HG02884 (cell line): ENCODE measurements around the gene TRAF7.
"Not testable (repeated sequence)": the region's sequence is repeated elsewhere in the genome, so short reads cannot be mapped to it uniquely, and the experiment has no call there.

Experiments used
- ATAC-seq: cut with Tn5 transposase; IDR thresholded peaks from one replicate; pipeline ENCODE4 v1.9.1; 2021; ENCODE audit warnings: mild to moderate bottlenecking, moderate library complexity; ENCODE audit not compliant: unreplicated experiment

The TRAF7 gene

GRCh38 chr16:2121853-2122252, 33.7 kb upstream of the TRAF7 start:
- ATAC-seq, result no peak

DNA sequence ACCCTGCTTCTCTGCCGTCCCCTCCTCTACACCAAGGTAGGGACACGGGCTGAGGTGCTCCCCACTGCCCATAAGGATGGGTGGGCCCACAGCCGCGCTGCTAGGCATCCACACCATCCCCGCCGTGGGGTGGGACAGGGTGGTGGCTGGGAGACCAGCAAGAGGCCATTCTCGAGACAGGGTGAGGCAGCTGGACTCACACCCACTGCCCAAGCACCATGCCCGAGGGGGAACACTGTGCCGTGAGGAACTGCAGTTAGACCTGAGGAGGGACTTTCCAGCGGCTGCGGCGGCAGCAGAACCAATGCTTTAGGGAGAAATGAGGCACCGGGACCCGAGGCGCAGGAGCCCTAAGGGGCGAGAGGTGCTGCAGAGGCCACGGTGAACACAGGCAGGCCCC, 33.2 kb upstream of the TRAF7 start:
- no peak for ATAC-seq

GRCh38 chr16:2122934-2123683, 32.5 kb upstream of the TRAF7 start:
- not testable (repeated sequence) for ATAC-seq

DNA sequence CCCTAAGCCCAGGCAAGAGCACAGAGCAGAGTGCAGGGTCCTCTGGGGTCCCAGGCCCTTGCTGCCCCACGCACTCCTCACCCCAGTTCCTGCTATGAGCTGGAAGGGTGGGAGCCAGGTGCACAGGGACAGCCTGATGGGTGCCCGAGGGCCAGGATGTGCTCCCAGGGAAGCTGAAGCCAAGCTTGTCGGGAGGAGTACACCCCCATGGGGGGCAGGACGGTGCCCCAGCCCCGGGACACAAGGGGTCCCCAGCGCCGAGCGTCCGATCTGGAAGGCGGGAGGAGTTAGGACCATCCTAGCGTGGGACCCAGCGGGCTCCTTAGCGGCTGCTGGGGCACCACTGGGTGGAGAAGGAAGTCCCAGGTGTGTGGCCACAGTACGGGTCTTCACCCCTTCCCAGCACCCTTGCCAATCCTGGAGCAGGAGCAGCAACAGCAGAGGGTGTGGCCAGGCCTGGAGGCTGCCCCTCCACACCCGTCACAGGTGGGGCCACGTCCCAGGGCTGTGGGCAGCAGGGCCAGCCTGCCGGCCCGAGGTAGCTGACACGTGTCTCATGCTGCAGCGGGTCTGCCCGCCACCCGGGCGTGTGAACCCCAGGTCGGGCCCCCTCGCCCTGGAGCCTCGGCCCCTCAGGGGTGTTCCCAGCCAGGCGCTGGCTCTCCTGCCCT, 31.7 kb upstream of the TRAF7 start:
- not testable (repeated sequence) for ATAC-seq

DNA sequence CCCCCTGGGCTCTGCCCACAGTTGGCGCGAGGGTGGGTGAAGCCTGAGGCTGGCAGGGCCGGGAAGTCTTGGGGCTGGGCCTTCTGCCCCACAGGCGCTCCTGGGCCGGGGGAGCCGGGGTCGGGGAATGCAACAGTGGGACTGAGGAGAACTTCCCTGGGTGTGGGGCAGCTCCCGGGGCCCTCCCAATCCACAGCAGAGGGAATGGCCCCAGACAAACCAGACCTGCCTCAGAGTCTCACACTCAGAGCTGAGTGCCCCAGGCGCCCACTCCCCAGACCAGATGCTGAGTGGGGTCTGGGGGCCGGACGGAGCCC, 31.2 kb upstream of the TRAF7 start:
- not testable (repeated sequence) for ATAC-seq

- not testable (repeated sequence) for ATAC-seq
Measured at GRCh38 chr16:2124694-2125444, 30.7 kb upstream of the TRAF7 start.

DNA sequence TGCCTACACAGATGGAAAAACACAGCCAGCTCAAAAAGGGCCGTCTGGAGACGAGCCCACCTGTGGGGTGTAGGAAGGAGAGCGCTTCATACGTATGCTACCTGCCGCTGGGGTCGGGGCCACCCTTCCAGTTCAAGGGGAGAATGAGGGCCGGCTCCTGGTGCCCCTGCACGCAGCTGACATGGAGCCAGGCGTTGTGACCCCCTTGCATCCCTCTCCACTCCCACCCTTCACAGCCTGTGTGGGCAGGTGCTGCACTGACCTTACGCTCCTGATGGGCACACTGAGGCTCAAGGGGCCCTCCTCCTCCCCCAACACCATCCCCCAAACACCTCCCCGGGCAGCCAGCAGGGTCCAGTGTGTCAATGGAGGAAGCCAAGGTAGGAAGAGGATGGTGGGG, 30.0 kb upstream of the TRAF7 start:
- ATAC-seq, result not testable (repeated sequence)

DNA sequence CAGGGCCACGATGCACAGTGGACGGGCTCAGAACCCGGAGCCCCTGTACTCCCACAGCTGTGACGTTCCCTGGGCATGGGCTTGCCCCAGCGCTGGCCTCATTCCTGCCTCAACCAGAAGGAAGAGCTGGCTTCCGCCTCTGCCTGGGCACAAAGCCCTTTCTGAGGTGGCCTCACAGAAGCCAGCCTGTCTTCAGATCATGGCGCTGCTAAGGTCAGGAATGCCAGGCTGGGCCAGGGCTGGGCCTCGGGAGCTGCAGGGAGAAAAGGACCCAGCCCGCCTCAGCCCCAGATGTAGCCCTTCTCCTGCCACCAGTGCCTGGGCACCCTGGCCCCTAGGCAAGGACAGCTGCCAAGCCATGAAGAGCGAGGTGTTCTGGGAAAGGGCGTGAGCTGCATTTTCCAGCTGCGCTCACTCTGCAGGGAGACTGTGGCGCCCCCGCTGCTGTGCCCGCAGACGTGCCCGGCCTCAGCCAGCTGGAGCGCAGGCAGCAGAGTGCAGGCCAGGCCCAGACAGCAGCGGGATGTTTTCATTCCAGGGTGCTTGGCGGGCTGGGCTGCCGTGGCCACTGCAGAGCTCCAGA, 29.3 kb upstream of the TRAF7 start:
- ATAC-seq, result not testable (repeated sequence)

GRCh38 chr16:2126928-2127556, 28.5 kb upstream of the TRAF7 start:
- ATAC-seq, result not testable (repeated sequence)

- not testable (repeated sequence) for ATAC-seq
Measured at GRCh38 chr16:2127630-2128280, 27.8 kb upstream of the TRAF7 start.

- ATAC-seq, result not testable (repeated sequence)
Measured at GRCh38 chr16:2129251-2129650, 26.3 kb upstream of the TRAF7 start.

DNA sequence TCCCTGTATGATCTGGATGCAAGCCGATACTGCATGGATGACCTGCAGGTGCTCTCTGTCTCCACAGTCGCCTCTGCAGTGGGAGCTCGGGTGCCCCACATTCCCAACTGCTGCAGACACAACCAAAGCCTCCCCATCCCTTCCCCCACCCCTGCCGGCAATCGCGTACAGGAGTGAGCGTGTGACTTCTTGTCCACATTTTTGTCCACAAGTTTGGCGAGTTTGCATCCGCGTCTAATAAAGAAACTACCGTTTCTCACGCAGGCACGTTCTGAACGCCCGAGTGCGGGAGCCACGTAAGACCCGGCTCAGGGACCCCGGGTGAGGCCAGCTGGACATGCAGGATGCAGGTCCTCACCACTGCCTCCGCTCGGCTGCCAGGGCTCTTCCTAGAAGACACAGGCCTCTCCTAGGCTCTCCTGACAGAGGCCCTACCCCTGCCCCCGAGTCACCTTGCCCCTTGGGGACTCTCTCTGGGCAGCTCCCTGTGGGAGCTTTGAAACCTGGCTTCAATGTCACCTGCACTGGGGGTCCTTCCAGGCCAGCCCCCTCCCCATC, 25.6 kb upstream of the TRAF7 start:
- not testable (repeated sequence) for ATAC-seq

GRCh38 chr16:2133797-2134196, 21.8 kb upstream of the TRAF7 start:
- ATAC-seq, result not testable (repeated sequence)

GRCh38 chr16:2135071-2135470, 20.5 kb upstream of the TRAF7 start:
- ATAC-seq, result not testable (repeated sequence)

- ATAC-seq, result not testable (repeated sequence)
Measured at GRCh38 chr16:2135770-2136490, 19.7 kb upstream of the TRAF7 start, which contains the start of gene PKD1. Gene PKD1 (minus strand): TSS chr16:2135898. CDS start chr16:2135689, 209 bp downstream.

GRCh38 chr16:2142942-2143877, 12.4 kb upstream of the TRAF7 start:
- ATAC-seq, result no peak

GRCh38 chr16:2143878-2144485, 11.6 kb upstream of the TRAF7 start:
- ATAC-seq, result no peak

DNA sequence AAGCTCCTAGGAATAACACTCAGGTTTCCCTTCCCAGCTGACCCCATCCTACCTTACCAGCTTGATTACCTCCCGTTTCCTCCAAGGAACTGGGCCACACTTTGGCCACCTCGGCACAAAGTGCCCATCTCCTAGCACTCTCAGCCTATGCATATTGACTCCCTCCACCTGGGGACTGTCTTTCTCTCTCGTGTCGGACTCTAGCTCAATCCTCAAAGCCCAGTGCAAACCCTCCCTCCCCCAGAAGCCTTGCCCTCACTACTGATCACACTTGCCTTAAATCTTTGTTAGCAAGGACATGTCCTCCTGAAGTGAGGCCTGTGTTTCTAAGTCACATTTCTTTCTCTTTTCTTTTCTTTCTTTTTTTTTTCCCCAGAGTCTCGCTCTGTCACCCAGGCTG, 9.7 kb upstream of the TRAF7 start:
- no peak for ATAC-seq
